Measurements from ENCODE around the gene EPHA5.

The EPHA5 gene

DNA sequence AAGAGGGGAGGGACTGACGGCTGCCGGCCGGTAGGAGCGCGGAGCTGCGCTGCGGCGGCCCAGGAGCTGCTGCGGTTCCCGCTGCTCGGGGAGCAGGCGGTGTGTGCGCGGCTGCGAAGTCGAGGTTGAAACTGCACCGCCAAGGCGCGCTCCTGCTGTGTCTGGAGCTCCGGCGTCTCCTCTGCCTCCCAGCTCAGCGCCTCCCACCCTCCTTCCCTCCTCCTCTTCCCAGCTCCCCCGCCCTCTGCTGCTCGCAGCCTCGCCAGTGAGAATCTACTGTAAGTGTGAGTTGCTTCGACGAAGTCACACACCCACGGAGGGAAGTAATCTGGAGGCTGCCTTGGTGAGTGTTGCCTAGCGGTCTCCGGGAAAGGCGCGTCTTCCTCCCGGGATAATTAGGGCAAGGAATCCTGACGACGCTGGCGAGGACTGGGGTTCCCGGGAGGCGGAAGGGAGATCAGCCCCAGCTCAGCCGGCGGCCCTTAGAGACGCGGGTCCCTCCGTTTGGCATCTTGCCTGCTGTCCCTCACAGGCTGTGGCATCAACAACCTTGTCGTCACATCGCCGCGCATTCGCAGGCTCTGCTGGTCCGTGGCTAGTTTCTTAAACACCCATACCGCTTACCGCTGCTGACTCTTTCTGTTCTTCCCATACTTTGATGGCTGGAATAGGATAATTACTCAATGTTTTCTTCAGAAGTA, at the start of gene EPHA5:
EPHA5 (minus strand) TSS at position 159 of the 701 bp plus-strand sequence. CDS start 747 bp downstream, outside the sequence.
- no peaks in the 10 kb centered on the region for H4K20me1 ChIP-seq
- no peaks in the 10 kb centered on the region for H3K27me3 ChIP-seq
- H3K4me3 ChIP-seq = no peak within 1 kb of the TSS
- H3K4me2 ChIP-seq = no peak within 1 kb of the TSS
- H3K9me3 ChIP-seq = peaks cover 25% of the 10 kb centered on the region
- H3K36me3 ChIP-seq = no peaks in the 10 kb centered on the region
- no peak for TF ChIP-seq Cebpa-rat (IDR thresholded peaks at IDR 0.05)
- no peak within 1 kb of the TSS for H3K9ac ChIP-seq
- no peaks in the 10 kb centered on the region for H3K4me1 ChIP-seq
- H3K27ac ChIP-seq = no peak within 1 kb of the TSS

DNA sequence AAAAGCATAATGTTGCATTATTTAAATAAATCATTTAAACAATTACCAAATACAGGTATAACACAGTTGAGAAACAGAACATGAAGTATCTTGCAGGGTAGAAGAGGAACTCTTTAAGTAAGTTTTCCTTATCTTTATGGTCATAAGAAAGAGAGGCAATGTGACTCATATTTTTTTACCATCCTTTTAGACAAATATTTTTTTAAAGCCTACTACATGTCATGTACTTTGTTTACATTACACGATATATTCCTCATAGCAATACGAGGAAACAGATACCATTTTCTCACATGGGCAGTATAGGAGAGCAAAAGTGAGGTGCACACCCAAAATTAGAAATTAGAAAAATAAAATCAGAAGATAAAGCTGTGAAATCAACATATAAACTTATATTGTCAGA, 49.3 kb upstream of the EPHA5 start:
- Histone ChIP-seq H3K9ac (no peak overlapping the region), H3K9me3 (no peaks in the 10 kb centered on the region), H3K4me1 (no peaks in the 10 kb centered on the region), H3K27ac (no peak overlapping the region), H3K4me2 (no peak overlapping the region), H4K20me1 (no peaks in the 10 kb centered on the region), H3K27me3 (no peaks in the 10 kb centered on the region), H3K4me3 (no peak overlapping the region), H3K36me3 (no peaks in the 10 kb centered on the region)
- no peak for TF ChIP-seq Cebpa-rat (IDR thresholded peaks at IDR 0.05)

DNA sequence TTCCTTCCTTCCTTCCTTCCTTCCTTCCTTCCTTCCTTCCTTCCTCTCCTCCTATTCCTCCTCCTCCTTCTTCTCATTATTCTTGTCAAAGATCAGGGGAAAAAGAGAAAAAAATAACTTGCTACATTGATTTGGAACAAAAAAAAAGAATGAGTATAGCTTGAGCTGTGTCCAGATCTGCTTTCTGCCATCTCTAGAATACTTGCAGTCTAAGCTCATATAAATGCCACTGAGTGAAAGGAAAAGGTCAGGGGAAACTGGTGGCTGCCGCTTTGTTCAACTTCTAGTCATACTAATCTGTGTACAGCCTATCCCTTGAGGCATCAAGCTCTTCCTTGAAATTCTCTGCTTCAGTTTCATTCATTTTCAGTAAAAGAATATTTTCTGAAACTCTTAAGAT, 28.3 kb upstream of the EPHA5 start:
- no peak for TF ChIP-seq Cebpa-rat (IDR thresholded peaks at IDR 0.05)
- H3K9ac ChIP-seq = no peak overlapping the region

DNA sequence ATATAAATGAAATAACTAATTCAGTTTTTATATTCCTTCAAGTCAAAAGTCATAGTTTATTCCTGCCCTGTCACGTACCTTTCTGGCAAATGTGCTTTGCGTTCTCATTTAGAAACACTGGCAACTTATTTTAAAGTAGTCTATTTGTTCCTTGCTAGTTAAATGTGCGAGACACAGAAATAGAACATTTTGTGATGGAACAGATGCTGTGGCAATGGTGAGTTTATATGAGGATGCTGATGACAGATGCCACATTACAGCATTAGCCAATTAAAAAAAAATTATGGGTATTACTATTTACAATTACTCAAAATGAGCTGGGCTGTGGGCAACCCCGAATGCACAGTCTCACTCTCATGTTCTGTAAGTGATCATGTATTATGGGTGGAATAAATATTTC, 26.1 kb upstream of the EPHA5 start:
- no peaks in the 10 kb centered on the region for H3K9me3 ChIP-seq
- no peaks in the 10 kb centered on the region; the same call in 1 of the 2 replicates for H3K4me1 ChIP-seq
- no peak overlapping the region for H3K4me3 ChIP-seq
- no peaks in the 10 kb centered on the region for H3K27me3 ChIP-seq
- no peak for TF ChIP-seq Cebpa-rat (IDR thresholded peaks at IDR 0.05)
- H3K36me3 ChIP-seq = no peaks in the 10 kb centered on the region
- no peaks in the 10 kb centered on the region for H4K20me1 ChIP-seq
- H3K9ac ChIP-seq = no peak overlapping the region
- H3K4me2 ChIP-seq = no peak overlapping the region
- H3K27ac ChIP-seq = no peak overlapping the region

More for the DNA sequence above, 28.3 kb upstream of the EPHA5 start:
- H3K27me3 ChIP-seq = no peaks in the 10 kb centered on the region
- H3K4me2 ChIP-seq = no peak overlapping the region
- H4K20me1 ChIP-seq = no peaks in the 10 kb centered on the region
- H3K9me3 ChIP-seq = no peaks in the 10 kb centered on the region
- no peak overlapping the region for H3K4me3 ChIP-seq
- H3K27ac ChIP-seq = no peak overlapping the region
- no peaks in the 10 kb centered on the region; the same call in 1 of the 2 replicates for H3K4me1 ChIP-seq
- no peaks in the 10 kb centered on the region for H3K36me3 ChIP-seq

DNA sequence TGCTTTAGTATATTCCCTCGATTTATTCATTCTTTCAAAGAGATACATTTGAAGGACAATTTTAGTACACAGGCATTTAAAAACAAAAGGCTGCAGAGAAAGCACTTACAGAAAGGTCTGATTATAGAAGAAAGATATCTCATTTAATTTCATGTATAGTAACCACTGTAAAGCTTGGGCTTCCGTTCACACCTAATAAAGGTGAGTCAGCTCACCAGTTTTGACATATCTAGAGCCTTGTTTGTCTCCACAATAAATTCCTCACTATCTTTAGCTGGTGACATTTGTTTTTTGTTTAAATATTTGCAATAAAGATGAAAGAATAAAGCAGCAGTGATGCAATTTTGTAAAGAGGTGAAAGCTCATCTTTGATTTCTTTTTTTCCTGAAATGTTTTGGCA, 1.1 kb upstream of the EPHA5 start:
- Histone ChIP-seq H3K4me3 (no peak overlapping the region), H3K9ac (no peak overlapping the region), H3K27ac (no peak overlapping the region)

DNA sequence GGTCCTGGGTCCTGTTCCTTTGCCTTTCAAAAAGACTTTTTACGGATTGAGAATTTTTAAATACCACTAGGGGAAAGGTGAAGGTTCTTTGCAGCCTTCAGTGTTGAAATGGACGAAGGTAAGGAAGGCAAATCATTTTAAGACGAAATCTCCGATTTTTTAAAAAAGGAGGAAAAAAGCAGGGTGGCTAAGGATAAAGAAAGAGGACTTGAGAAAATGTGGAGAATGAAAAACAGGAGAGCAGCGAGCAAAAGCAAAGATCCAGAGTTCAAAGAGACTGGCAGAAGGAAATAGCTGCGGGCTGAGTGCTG, 314 bp downstream of the EPHA5 start:
- no peaks in the 10 kb centered on the region for H3K27me3 ChIP-seq
- no peaks in the 10 kb centered on the region for H3K36me3 ChIP-seq
- H3K9me3 ChIP-seq = peaks cover 25% of the 10 kb centered on the region
- no peak for TF ChIP-seq Cebpa-rat (IDR thresholded peaks at IDR 0.05)
- H3K4me2 ChIP-seq = no peak overlapping the region
- H3K9ac ChIP-seq = no peak overlapping the region
- H3K4me1 ChIP-seq = no peaks in the 10 kb centered on the region
- no peak overlapping the region for H3K4me3 ChIP-seq
- no peak overlapping the region for H3K27ac ChIP-seq
- no peaks in the 10 kb centered on the region for H4K20me1 ChIP-seq

More for the DNA sequence above, 1.1 kb upstream of the EPHA5 start:
- Histone ChIP-seq H3K4me1 (no peaks in the 10 kb centered on the region), H3K27me3 (no peaks in the 10 kb centered on the region), H3K36me3 (no peaks in the 10 kb centered on the region), H4K20me1 (no peaks in the 10 kb centered on the region), H3K9me3 (peaks cover 25% of the 10 kb centered on the region), H3K4me2 (no peak overlapping the region)
- no peak for TF ChIP-seq Cebpa-rat (IDR thresholded peaks at IDR 0.05)

DNA sequence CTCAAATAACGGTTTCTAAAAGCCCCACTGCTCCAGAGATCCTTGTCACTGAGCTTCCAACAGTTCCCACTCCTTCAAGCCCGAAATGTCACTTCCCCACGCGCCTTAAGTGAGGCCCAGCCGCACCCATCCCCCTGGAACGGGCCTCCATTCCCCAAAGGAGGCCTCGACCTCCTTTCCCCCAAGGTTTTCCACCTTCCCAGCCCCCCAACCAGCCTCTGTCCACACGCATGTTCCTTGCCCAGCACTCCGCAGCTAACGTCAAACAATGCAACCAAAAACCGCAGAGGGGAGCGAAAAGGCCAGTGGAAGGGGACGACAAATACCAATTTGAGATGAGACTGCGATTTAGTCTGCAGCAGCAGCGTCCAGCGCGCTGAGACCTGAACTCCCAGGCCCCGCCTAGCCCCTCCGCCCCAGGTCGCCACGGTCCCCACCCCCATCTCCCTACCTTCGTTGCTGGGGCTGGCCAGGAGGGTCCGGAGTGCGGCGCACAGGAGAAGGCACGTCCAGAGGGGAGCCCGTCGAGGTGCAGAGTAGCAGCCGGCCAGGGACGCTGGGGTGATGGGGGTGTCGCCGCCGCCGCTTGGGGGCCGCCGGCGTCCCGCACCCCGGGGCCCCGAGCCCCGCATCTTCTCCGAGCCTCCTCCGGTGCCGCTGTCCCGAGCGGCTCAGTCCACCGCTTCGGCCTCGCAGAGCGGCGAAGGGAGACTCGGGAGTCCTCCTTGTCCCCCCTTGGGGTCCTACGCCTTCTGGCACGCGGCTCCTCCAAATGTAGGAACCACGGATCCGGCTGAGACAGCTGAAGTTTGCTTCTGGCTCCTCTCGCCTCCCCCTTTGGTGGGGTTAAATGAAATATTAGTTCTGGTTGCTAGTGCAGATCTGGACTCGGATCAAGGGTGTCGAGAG, 924 bp downstream of the EPHA5 start:
- Histone ChIP-seq H4K20me1 (no peaks in the 10 kb centered on the region), H3K4me2 (no peak overlapping the region), H3K4me3 (no peak overlapping the region), H3K27me3 (no peaks in the 10 kb centered on the region), H3K9ac (no peak overlapping the region), H3K27ac (no peak overlapping the region), H3K36me3 (no peaks in the 10 kb centered on the region), H3K9me3 (peaks cover 25% of the 10 kb centered on the region), H3K4me1 (no peaks in the 10 kb centered on the region)
- no peak for TF ChIP-seq Cebpa-rat (IDR thresholded peaks at IDR 0.05)

DNA sequence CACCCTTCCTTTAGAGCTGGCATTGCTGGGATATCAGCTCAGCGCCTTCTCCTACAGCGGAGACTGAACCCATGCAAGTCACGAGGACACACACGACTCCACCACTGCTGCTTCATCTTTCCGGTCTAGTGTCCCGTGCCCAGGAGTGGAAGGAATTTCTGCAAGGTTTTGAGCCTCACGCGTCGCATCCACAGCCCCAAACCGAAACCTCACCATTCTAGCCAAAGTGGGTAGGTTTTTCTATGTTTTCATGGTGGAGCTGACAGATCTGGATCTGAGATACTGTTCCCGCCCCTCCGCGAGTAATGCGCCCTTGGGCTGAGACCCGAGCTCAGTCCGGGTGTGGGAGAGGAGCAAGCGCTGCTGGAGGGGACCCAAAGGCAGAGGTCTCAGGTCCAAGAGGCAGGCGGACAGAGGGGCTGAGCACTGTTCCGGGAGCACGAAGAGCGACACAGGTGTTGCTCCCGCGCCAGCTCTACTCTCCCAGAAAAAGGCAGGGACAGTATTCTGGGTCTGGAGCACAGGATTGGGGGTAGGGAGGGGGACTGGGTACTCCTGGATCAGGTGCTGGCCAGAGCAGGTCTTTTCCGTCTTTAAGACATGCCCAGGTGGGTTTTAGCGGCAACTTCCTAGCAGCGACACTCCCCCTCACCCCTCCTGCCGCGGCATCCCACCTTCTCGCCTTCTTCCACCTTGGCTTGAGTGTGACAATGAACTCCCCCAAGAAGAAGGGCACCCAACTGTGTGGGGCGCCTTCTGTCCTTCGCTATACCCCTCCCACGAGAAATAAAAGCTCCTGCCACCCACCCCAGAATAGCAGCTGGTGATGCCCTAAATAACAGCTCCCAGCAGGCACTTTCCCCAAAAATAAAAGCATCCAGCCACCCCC, 1.8 kb downstream of the EPHA5 start:
- Histone ChIP-seq H3K9ac (no peak overlapping the region), H4K20me1 (no peaks in the 10 kb centered on the region), H3K4me2 (no peak overlapping the region), H3K4me3 (no peak overlapping the region), H3K27ac (no peak overlapping the region), H3K36me3 (no peaks in the 10 kb centered on the region), H3K27me3 (no peaks in the 10 kb centered on the region), H3K4me1 (no peaks in the 10 kb centered on the region), H3K9me3 (peaks cover 25% of the 10 kb centered on the region)
- no peak for TF ChIP-seq Cebpa-rat (IDR thresholded peaks at IDR 0.05)

DNA sequence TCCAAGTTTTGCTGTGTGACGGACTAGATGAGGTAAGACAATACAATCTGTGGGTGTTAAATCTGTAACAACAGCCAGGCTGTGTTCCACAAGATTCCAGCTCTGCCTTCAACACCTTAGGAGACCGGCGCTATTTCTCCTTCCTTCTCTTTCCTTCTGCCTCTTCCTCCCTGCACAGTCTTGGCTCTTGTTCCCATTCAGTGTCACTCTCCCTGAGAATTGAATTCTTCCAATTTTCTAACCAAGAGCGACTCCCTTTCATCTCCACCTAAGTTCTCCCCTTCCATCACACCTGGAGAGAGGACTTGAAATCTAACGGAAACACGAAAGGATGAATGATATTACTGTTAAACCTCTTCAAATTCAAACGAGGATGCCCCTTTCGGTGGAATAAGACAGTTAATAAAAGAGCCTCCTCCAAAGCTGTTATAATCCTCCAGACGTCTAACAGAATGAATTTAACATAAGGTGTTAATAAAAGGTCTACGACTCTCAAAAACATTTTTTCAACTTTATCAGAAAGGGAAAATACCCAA, 2.7 kb downstream of the EPHA5 start:
- no peaks in the 10 kb centered on the region for H4K20me1 ChIP-seq
- H3K9me3 ChIP-seq = peaks cover 25% of the 10 kb centered on the region
- no peak for TF ChIP-seq Cebpa-rat (IDR thresholded peaks at IDR 0.05)
- no peak overlapping the region for H3K4me3 ChIP-seq
- no peaks in the 10 kb centered on the region for H3K27me3 ChIP-seq
- H3K9ac ChIP-seq = no peak overlapping the region
- no peak overlapping the region for H3K4me2 ChIP-seq
- H3K27ac ChIP-seq = no peak overlapping the region
- no peaks in the 10 kb centered on the region for H3K36me3 ChIP-seq
- H3K4me1 ChIP-seq = no peaks in the 10 kb centered on the region

Measured in BLaER1 (cell line).